Kidney epithelial cell (primary cell): ENCODE results near the gene NFIC. TPM values are rescaled to one million over a fixed set of nuclear protein-coding genes. Genes with fewer than 3 reads are reported as not detected.

Experiments
- DNase-seq: peaks from one replicate; pipeline ENCODE4 v3.0.0-alpha.2; 2010; ENCODE audit warnings: low read depth
- H3K27me3 ChIP-seq: 2 replicates; pipeline ENCODE4 v1.6.0; 2011; ENCODE audit warnings: low read length; ENCODE audit not compliant: control insufficient read depth, insufficient read depth
- H3K36me3 ChIP-seq: 2 replicates; pipeline ENCODE4 v1.5.1; 2011; ENCODE audit warnings: low read length; ENCODE audit not compliant: control insufficient read depth, insufficient read depth
- H3K4me3 ChIP-seq: 2 replicates; pipeline ENCODE4 v1.5.1; 2011; ENCODE audit warnings: low read depth, mild to moderate bottlenecking, control low read depth, low read length
- CTCF ChIP-seq: IDR thresholded peaks from 2 replicates; pipeline ENCODE4 v1.5.1; 2011; ENCODE audit warnings: mild to moderate bottlenecking, moderate library complexity, low read length, control low read depth, inconsistent platforms; ENCODE audit not compliant: insufficient read depth, poor library complexity, severe bottlenecking
- total RNA-seq: library from RNA; depleted of rRNA; stranded (reverse); fragments of >200 nt; gene quantifications from 2 replicates; pipeline ENCODE4 v1.2.3, GENCODE V29; 2015

NFIC gene
- total RNA-seq, 1 donor from 2014 or later, result 18.0 TPM

GRCh38 chr19:3470500-3471128, 104.2 kb downstream of the NFIC start:
- H3K36me3 ChIP-seq, result no peaks in the 10 kb centered on the region
- DNase-seq, result no peak
- H3K27me3 ChIP-seq, result peaks cover 7% of the 10 kb centered on the region
- no peak overlapping the region for H3K4me3 ChIP-seq
- no peak for TF ChIP-seq CTCF

DNA sequence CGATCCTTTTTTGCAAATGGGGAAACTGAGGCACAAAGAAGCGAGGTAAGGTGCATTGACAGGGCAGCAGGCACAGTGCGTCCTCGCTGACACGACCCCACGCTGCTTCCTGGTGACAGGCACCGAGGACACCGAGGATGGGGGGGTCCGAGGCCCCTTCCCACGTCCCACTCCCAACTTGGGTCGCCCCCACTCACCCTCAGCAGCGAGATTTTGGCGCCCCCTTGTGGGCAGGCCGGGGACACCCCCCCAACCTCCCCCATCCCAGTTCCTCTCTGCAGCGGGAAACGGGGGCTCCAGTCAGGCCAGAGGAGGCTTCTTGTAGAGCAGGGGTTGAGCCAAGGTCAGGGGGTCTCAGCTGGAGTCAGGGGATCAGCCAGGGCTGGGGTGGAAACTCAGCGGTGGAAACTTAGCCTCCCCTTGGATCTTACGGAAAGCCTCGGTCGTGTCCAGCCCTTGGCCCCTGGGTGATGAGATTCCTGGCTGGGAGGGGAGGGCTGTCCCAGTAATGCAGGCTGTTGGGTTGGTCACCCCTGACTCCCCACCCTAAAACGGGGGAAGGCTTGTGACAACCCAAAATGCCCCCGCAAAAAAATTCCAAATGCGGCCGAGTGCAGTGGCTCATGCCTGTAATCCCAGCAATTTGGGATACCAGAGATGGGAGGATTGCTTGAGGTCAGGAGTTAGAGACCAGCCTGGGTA, 105.7 kb downstream of the NFIC start:
- no peak for DNase-seq
- no peaks in the 10 kb centered on the region for H3K36me3 ChIP-seq
- peaks cover 7% of the 10 kb centered on the region for H3K27me3 ChIP-seq
- no peak overlapping the region for H3K4me3 ChIP-seq
- TF ChIP-seq CTCF, result peak; percentile 96

DNA sequence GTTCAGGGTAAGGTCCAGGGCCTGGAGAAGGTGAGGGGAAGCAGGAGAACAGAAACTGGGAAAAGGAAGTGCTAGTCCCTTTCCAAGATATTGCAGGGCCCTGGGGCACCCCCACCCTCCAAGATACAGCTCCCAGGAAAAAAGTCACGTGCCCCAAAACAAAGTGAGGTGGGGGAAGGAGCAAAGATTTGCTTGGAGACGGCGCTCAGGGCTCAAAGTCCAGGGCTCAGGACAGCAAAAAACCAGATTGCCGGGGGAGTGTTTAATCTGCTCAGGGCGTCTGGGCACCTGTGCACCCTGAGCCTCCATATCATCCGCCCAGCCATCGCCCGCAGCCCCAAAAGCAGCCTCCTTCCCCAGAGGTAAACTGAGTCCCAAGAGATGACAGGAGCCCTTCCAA, 107.6 kb downstream of the NFIC start:
- no peak for TF ChIP-seq CTCF

GRCh38 chr19:3474614-3475013, 108.2 kb downstream of the NFIC start:
- Histone ChIP-seq H3K27me3 (peaks cover 10% of the 10 kb centered on the region), H3K4me3 (no peak overlapping the region), H3K36me3 (no peaks in the 10 kb centered on the region)
- TF ChIP-seq CTCF, result no peak
- DNase-seq, result no peak

More for the DNA sequence above, 107.6 kb downstream of the NFIC start:
- Histone ChIP-seq H3K4me3 (no peak overlapping the region), H3K36me3 (no peaks in the 10 kb centered on the region), H3K27me3 (peaks cover 10% of the 10 kb centered on the region)
- DNase-seq, result no peak

GRCh38 chr19:3475449-3475848, 109.1 kb downstream of the NFIC start:
- TF ChIP-seq CTCF, result no peak
- no peak for DNase-seq
- no peaks in the 10 kb centered on the region for H3K36me3 ChIP-seq
- H3K4me3 ChIP-seq, result no peak overlapping the region
- peaks cover 12% of the 10 kb centered on the region for H3K27me3 ChIP-seq

GRCh38 chr19:3476830-3477229, 110.4 kb downstream of the NFIC start:
- Histone ChIP-seq H3K4me3 (no peak overlapping the region), H3K36me3 (no peaks in the 10 kb centered on the region), H3K27me3 (peaks cover 21% of the 10 kb centered on the region)
- no peak for TF ChIP-seq CTCF
- DNase-seq, result no peak
